ENCODE results near the gene SGPL1. TPM values are rescaled to one million over a fixed set of nuclear protein-coding genes. Genes with fewer than 3 reads are reported as not detected.

The SGPL1 gene
- total and polyA plus RNA-seq, 10 of the 15 experiments (the other 5 are each of a cell fraction or from before 2014, with no cell fraction given) = 4.9 to 20.7 (median 10.6) TPM

- Histone ChIP-seq H3K4me2 (ENCODE audit: control insufficient read depth, insufficient read depth) (no peak overlapping the region), H3K27me3 (replicated peaks in 1 of 2; ENCODE audit: control insufficient read depth in 2 of 2, insufficient read depth in 2 of 2, low read length in 1 of 2) (no peaks in the 10 kb centered on the region; a peak in 2 of 4 replicates), H3K79me2 (ENCODE audit: control insufficient read depth, insufficient read depth, low read length) (no peaks in the 10 kb centered on the region), H2AFZ (ENCODE audit: control insufficient read depth, low read depth, low read length) (no peak overlapping the region), H3K27ac (ENCODE audit: control insufficient read depth, insufficient read depth) (no peak overlapping the region), H3K9me3 (replicated peaks; ENCODE audit: control insufficient read depth, insufficient read depth, low read length) (no peaks in the 10 kb centered on the region), H4K20me1 (ENCODE audit: control insufficient read depth, insufficient read depth) (no peaks in the 10 kb centered on the region), H3K4me1 (ENCODE audit: control insufficient read depth, insufficient read depth, low read length) (no peaks in the 10 kb centered on the region), H3K4me3 (no peak overlapping the region), H3K36me3 (ENCODE audit: control insufficient read depth in 2 of 2, insufficient read depth in 2 of 2, low read length in 1 of 2) (no peaks in the 10 kb centered on the region), H3K9ac (ENCODE audit: control insufficient read depth, insufficient read depth, low read length) (no peak overlapping the region)
- no peak for FAIRE-seq
- in situ Hi-C loops (cut with MboI) = no loop called here
- no peak for DNase-seq (ENCODE audit: low read depth, low spot score)
- CTCF ChIA-PET = interaction anchor here (1.2 kb wide), 1 partner anchor 320 kb away, joined by 5 read pairs; no protein-coding TSS in a partner anchor
- SMC1A ChIA-PET (ENCODE audit: uncharacterized antibody, unreplicated experiment) = no interaction called here
- POLR2A ChIA-PET = no interaction called here
- ATAC-seq = no peak
- BruUV-seq (replicated peaks) = no TSS peak
- TF ChIP-seq LARP7 (IDR thresholded peaks at IDR 0.05) (no peak), KAT2A (conservative IDR thresholded peaks at IDR 0.05; ENCODE audit: control insufficient read depth, low read depth, low read length) (no peak), POLR2AphosphoS2 (IDR thresholded peaks at IDR 0.05; ENCODE audit: low read depth, low read length) (no peak), SKIL (IDR thresholded peaks at IDR 0.05; ENCODE audit: low read depth, poor library complexity, severe bottlenecking) (no peak), PAX8 (IDR thresholded peaks at IDR 0.05) (no peak), ZNF384 (IDR thresholded peaks at IDR 0.05; ENCODE audit: borderline replicate concordance, low read depth, low read length) (no peak), MTA3 (IDR thresholded peaks at IDR 0.05; ENCODE audit: borderline replicate concordance, low read length) (no peak), SP1 (IDR thresholded peaks at IDR 0.05; ENCODE audit: low read depth, low read length) (no peak), HDGF (IDR thresholded peaks at IDR 0.05) (no peak)
- 27% methylated on average over 8 of the region's 8 CpGs for WGBS (ENCODE audit: insufficient coverage, insufficient replicate concordance, low lambda C conversion rate, missing lambda C conversion rate)
- intact Hi-C loops (cut with micrococcal nuclease; ENCODE audit: unreplicated experiment) = no loop called here
- RAD21 ChIA-PET (ENCODE audit: unreplicated experiment) = no interaction called here
Observed at GRCh38 chr10:70781461-70782051, 34.2 kb upstream of the SGPL1 start.

Measured in GM12878 (cell line).